Upper lobe of left lung (tissue), 4 donors: ENCODE data around the gene RBM5.

ENCODE experiments used
- CTCF ChIP-seq, 6 experiments: fragments of 450-650 bp in 4 of 6; fragments of 200-600 bp in 2 of 6; sonication (generic) in 2 of 6; IDR thresholded peaks; one replicate each; pipeline ENCODE4 v1.5.1; 2016 to 2019; ENCODE audit warnings: antibody characterized with exemption in 6 of 6
- POLR2A ChIP-seq, 4 donors: fragments of 450-650 bp; IDR thresholded peaks; one replicate each; pipeline ENCODE4 v1.5.1; 2016 to 2017; ENCODE audit warnings: antibody characterized with exemption in 4 of 4, mild to moderate bottlenecking in 2 of 4
- POLR2AphosphoS5 ChIP-seq, 2 donors: sonication (generic); formaldehyde crosslinking; IDR thresholded peaks; one replicate each; pipeline ENCODE4 v1.5.1; 2017; ENCODE audit warnings: antibody characterized with exemption in 2 of 2

- TF ChIP-seq CTCF (IDR thresholded peaks at IDR 0.05) (no peak), POLR2A (IDR thresholded peaks at IDR 0.05) (no peak), POLR2AphosphoS5 (IDR thresholded peaks at IDR 0.05) (no peak)
Measured at GRCh38 chr3:50139308-50139707, 50.6 kb downstream of the RBM5 start.
